Astrocyte (in vitro differentiated cells and primary cell): ENCODE data around the gene NABP2. TPM values are rescaled to one million over a fixed set of nuclear protein-coding genes. Genes with fewer than 3 reads are reported as not detected.

ENCODE experiments used
- DNase-seq: peaks from one replicate; pipeline ENCODE4 v3.0.0-alpha.2; 2010; ENCODE audit warnings: low read depth
- FAIRE-seq: peaks from 2 replicates; lab custom pipeline; 2011; peaks lifted over from hg19 to GRCh38; lab: Jason Lieb, UNC
- H2AFZ ChIP-seq: 2 replicates; pipeline ENCODE4 v1.6.0; 2012; ENCODE audit warnings: low read depth, low read length, inconsistent platforms
- H3K27ac ChIP-seq: 2 replicates; pipeline ENCODE4 v1.5.1; 2011; ENCODE audit warnings: low read depth, low read length, inconsistent platforms
- H3K27me3 ChIP-seq: 2 replicates; pipeline ENCODE4 v1.6.0; 2011; ENCODE audit warnings: low read length, inconsistent platforms; ENCODE audit not compliant: insufficient read depth
- H3K36me3 ChIP-seq: 2 replicates; pipeline ENCODE4 v1.5.1; 2011; ENCODE audit warnings: low read length, inconsistent platforms; ENCODE audit not compliant: insufficient read depth
- H3K4me1 ChIP-seq: 2 replicates; pipeline ENCODE4 v1.5.1; 2011; ENCODE audit warnings: low read length, inconsistent platforms; ENCODE audit not compliant: insufficient read depth
- H3K4me2 ChIP-seq: 2 replicates; pipeline ENCODE4 v1.6.0; 2012; ENCODE audit warnings: low read length, inconsistent platforms
- H3K4me3 ChIP-seq: 2 replicates; pipeline ENCODE4 v1.5.1; 2011; ENCODE audit warnings: low read depth, mild to moderate bottlenecking, low read length, inconsistent platforms; ENCODE audit not compliant: insufficient read depth
- H3K79me2 ChIP-seq: 2 replicates; pipeline ENCODE4 v1.6.0; 2012; ENCODE audit warnings: mild to moderate bottlenecking, low read length, inconsistent platforms; ENCODE audit not compliant: insufficient read depth
- H3K9ac ChIP-seq: 2 replicates; pipeline ENCODE4 v1.6.0; 2012; ENCODE audit warnings: mild to moderate bottlenecking, low read length, inconsistent platforms
- H3K9me3 ChIP-seq: 2 replicates; pipeline ENCODE4 v1.5.1; 2012; ENCODE audit warnings: low read depth, mild to moderate bottlenecking, low read length, inconsistent platforms; ENCODE audit not compliant: insufficient read depth
- H4K20me1 ChIP-seq: 2 replicates; pipeline ENCODE4 v1.6.0; 2012; ENCODE audit warnings: low read length, inconsistent platforms; ENCODE audit not compliant: insufficient read depth
- H3K27ac Mint-ChIP-seq: one replicate; pipeline ENCODE4 v1.8.0; 2021; ENCODE audit warnings: mild to moderate bottlenecking, mixed read lengths; ENCODE audit not compliant: unreplicated experiment
- H3K27me3 Mint-ChIP-seq: one replicate; pipeline ENCODE4 v1.8.0; 2021; ENCODE audit warnings: low read depth, mixed read lengths; ENCODE audit not compliant: unreplicated experiment
- H3K36me3 Mint-ChIP-seq: one replicate; pipeline ENCODE4 v1.8.0; 2021; ENCODE audit warnings: low read depth, mixed read lengths; ENCODE audit not compliant: unreplicated experiment
- H3K4me1 Mint-ChIP-seq: one replicate; pipeline ENCODE4 v1.8.0; 2021; ENCODE audit warnings: low read depth, mixed read lengths; ENCODE audit not compliant: unreplicated experiment
- H3K4me3 Mint-ChIP-seq: one replicate; pipeline ENCODE4 v1.8.0; 2021; ENCODE audit warnings: mild to moderate bottlenecking, moderate library complexity, mixed read lengths; ENCODE audit not compliant: unreplicated experiment
- H3K9me3 Mint-ChIP-seq: one replicate; pipeline ENCODE4 v1.8.0; 2021; ENCODE audit warnings: mild to moderate bottlenecking, mixed read lengths; ENCODE audit not compliant: unreplicated experiment
- CTCF ChIP-seq: IDR thresholded peaks from 2 replicates; pipeline ENCODE4 v1.5.1; 2011; ENCODE audit warnings: low read depth, mild to moderate bottlenecking, inconsistent platforms, low read length, moderate library complexity; ENCODE audit not compliant: insufficient read depth
- EZH2 ChIP-seq: IDR thresholded peaks from 2 replicates; pipeline ENCODE4 v1.6.1; 2012; ENCODE audit warnings: mild to moderate bottlenecking, low read length, inconsistent platforms; ENCODE audit not compliant: insufficient read depth
- total RNA-seq: library from RNA; stranded (reverse); gene quantifications from 2 replicates; pipeline ENCODE4 v1.2.1, GENCODE V29; 2021

Gene NABP2
- total RNA-seq, 1 donor from 2014 or later: 29.1 TPM

GRCh38 chr12:56229916-56230431 lies 5.8 kb downstream of the NABP2 start, which contains the start of gene SLC39A5:
Gene SLC39A5, plus strand, starts transcription at chr12:56230051. Its CDS starts 1,224 bp downstream, at chr12:56231275.
- H3K4me1 Mint-ChIP-seq: no peaks in the 10 kb centered on the region
- no peak within 1 kb of the TSS for H3K4me3 Mint-ChIP-seq
- Histone ChIP-seq H3K4me1 (peaks cover 3% of the 10 kb centered on the region), H3K9ac (no peak within 1 kb of the TSS), H3K27me3 (no peaks in the 10 kb centered on the region), H2AFZ (no peak within 1 kb of the TSS), H3K79me2 (peaks cover 4% of the 10 kb centered on the region), H3K36me3 (peaks cover 3% of the 10 kb centered on the region), H3K4me3 (no peak within 1 kb of the TSS), H3K9me3 (no peaks in the 10 kb centered on the region), H3K27ac (no peak within 1 kb of the TSS), H4K20me1 (no peaks in the 10 kb centered on the region), H3K4me2 (no peak within 1 kb of the TSS)
- H3K27ac Mint-ChIP-seq: peak within 1 kb of the TSS; percentile 18
- no peak for DNase-seq
- H3K27me3 Mint-ChIP-seq: peaks cover 4% of the 10 kb centered on the region
- TF ChIP-seq CTCF (no peak), EZH2 (no peak)
- no peaks in the 10 kb centered on the region for H3K9me3 Mint-ChIP-seq
- no peak for FAIRE-seq
- H3K36me3 Mint-ChIP-seq: peaks cover 5% of the 10 kb centered on the region

GRCh38 chr12:56230432-56231183 lies 6.5 kb downstream of the NABP2 start:
- Histone ChIP-seq H2AFZ (no peak overlapping the region), H3K9me3 (no peaks in the 10 kb centered on the region), H3K4me2 (no peak overlapping the region), H4K20me1 (peaks cover 5% of the 10 kb centered on the region), H3K27me3 (no peaks in the 10 kb centered on the region), H3K4me1 (no peaks in the 10 kb centered on the region), H3K36me3 (peaks cover 3% of the 10 kb centered on the region), H3K79me2 (no peaks in the 10 kb centered on the region), H3K27ac (no peak overlapping the region), H3K4me3 (no peak overlapping the region), H3K9ac (no peak overlapping the region)
- Mint-ChIP-seq H3K9me3 (no peaks in the 10 kb centered on the region), H3K27ac (peak overlapping the region; percentile 18), H3K27me3 (peaks cover 4% of the 10 kb centered on the region), H3K4me3 (no peak overlapping the region), H3K4me1 (no peaks in the 10 kb centered on the region), H3K36me3 (peaks cover 7% of the 10 kb centered on the region)
- TF ChIP-seq EZH2 (no peak), CTCF (no peak)
- FAIRE-seq (no peak), DNase-seq (no peak)

- no peak overlapping the region for H3K27ac ChIP-seq
- no peak overlapping the region for H3K27ac Mint-ChIP-seq
- no peak for FAIRE-seq
- H3K9me3 Mint-ChIP-seq: no peaks in the 10 kb centered on the region
- no peaks in the 10 kb centered on the region for H3K79me2 ChIP-seq
- H3K4me3 Mint-ChIP-seq: no peak overlapping the region
- H3K4me1 ChIP-seq: no peaks in the 10 kb centered on the region
- H2AFZ ChIP-seq: no peak overlapping the region
- DNase-seq: no peak
- H3K4me2 ChIP-seq: no peak overlapping the region
- H3K4me1 Mint-ChIP-seq: no peaks in the 10 kb centered on the region
- H4K20me1 ChIP-seq: peaks cover 9% of the 10 kb centered on the region
- no peaks in the 10 kb centered on the region for H3K9me3 ChIP-seq
- peaks cover 3% of the 10 kb centered on the region for H3K36me3 ChIP-seq
- H3K4me3 ChIP-seq: no peak overlapping the region
- peaks cover 4% of the 10 kb centered on the region for H3K27me3 Mint-ChIP-seq
- TF ChIP-seq CTCF: no peak
- no peak for TF ChIP-seq EZH2
- no peak overlapping the region for H3K9ac ChIP-seq
- H3K36me3 Mint-ChIP-seq: peaks cover 7% of the 10 kb centered on the region
- H3K27me3 ChIP-seq: no peaks in the 10 kb centered on the region
These were observed 7.0 kb downstream of the NABP2 start for GRCh38 chr12:56231184-56231582.
